SKM-1 treated with dmso at 0.1 percent for 144 hours (cell line): ENCODE measurements around the gene LRRC8D.
A peak's percentile ranks its signal among the peaks of the same experiment; 100 is the strongest.
"Not testable (repeated sequence)": the region's sequence is repeated elsewhere in the genome, so short reads cannot be mapped to it uniquely, and the experiment has no call there.

Experiments
- DNase-seq: peaks from one replicate; lab custom pipeline; 2025; ENCODE audit not compliant: unreplicated experiment; lab: John Stamatoyannopoulos, UW

LRRC8D gene

DNA sequence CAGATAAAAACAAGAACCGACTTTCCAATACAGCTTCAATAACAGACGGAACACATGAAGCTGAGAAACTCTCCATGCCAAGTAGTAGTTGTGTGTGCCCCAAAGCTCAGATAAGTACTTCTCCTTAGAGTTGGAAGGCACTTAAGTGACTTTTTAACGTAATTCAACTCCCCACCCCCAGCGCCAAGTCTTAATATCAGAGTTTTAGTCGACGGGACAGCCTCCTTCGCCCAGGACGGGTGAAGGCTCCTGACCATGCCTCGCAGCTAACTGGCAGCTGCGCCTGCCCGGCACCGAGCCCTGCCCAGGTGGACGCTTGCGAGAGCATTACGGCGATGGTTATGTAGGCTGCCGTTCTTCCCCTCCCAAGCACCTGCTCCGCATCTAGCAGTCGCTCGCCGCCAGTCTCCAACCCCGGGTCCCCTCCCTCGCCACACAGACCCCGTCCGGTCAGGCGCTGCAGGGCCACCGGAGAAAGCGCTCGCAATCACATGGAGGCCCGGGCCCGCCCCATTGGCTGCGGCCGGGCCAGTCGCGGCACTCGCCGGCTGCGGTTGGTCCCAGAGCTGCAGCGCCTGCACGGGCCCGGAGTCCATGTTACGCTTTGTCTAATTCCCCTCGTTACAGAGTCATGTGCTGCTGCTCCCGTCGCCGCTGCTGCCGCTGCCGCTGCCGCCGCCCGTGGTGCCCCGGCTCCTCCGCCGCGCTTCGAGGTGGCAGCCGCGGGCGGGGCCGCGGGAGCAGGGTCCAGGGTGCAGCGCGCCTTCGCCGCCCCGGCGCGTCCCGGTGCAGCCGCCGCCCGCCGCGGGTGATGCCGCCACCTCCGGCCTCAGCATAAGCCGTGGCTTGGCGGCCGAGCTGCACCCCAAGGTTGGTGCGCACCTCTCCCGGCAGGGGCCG lies at the start of gene LRRC8D:
Gene LRRC8D (plus strand): TSS at position 611 of the 900 bp plus-strand sequence. CDS start 112,037 bp downstream, outside the sequence.
- DNase-seq, result peak; percentile 71

DNA sequence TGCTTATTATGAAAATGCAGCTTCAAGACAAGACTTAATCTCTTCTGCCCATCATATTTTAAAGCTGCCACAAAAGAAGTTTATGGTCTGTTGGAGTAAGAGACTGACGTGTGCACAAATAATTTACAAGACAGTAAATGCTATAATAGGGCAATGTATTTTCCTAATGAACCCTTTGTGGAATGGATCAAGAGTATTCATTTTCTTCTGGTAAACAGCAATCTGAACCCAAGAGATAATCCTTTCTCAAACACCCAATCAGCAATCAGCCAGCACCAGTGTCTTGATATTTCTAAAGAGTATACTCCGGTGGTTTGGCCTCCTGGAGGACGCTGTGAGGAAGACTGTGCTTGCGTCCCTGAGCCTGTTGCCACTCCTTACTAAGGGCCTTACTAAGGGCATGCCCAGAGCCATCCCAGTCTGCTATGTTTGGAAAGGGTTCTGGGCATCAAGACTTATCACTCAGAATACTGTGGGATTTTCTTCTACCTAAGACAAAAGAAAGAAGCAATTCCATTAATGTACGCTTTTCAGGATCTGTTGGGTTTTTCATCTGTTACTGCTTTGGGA lies 48.8 kb upstream of the LRRC8D start:
- DNase-seq, result no peak

DNA sequence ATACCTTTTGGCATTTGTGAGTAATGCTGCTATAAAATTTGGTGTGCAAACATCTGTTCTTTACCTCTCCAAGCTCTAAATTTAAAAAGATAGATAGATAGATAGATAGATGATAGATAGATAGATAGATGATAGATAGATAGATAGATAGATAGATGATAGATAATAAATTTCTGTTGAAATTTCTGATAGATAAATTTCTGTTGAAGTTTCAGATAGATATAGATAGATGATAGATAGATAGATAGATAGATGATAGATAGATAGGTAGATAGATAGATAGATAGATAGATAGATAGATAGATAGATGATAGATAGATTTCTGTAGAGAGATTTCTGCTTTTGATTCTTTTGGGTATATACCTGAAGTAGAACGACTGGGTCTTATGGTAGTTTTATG lies 44.7 kb upstream of the LRRC8D start:
- not testable (repeated sequence) for DNase-seq

DNA sequence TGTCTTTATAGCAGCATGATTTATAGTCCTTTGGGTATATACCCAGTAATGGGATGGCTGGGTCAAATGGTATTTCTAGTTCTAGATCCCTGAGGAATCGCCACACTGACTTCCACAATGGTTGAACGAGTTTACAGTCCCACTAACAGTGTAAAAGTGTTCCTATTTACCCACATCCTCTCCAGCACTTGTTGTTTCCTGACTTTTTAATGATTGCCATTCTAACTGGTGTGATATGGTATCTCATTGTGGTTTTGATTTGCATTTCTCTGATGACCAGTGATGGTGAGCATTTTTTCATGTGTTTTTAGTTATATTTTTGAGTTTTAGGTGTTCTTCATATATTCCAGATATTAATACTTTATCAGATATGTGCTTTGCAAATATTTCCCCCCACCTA lies 43.6 kb upstream of the LRRC8D start:
- DNase-seq, result not testable (repeated sequence)

DNA sequence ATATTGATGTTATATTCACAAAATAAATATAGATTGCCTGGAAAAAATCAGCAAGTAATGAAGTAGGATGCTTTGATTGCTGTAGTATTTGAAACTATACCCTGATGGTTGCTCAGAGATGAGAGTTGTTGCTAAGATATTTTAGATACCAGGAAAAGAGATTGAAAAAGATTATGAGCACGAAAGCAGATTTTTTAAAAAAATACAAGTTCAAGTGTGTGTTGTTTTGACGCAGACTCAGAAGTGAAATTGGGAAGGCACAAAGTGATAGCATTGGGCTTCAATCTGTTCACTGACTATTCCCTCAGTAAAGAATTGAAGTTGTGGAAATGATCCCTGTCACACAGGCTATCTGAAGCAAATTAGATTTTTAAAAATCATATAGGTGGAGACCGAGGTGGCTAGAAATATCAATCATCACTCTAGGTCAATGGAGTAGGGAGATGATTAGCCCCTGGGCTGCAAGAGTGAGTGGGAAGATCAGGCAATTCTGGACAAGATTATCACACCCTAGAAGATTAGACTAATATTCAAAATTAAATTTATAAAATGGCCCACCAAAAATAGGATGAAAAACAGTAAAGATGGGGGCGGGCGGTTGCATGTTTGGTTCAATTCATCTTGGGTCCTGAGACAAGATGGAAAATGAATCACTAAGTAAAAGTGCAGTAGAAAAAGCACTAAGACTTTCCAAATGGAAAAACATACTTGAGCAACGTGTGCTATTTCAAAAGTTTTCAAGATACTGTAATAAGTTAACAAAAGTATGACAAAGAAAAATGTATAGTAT lies 41.5 kb upstream of the LRRC8D start:
- DNase-seq, result no peak

DNA sequence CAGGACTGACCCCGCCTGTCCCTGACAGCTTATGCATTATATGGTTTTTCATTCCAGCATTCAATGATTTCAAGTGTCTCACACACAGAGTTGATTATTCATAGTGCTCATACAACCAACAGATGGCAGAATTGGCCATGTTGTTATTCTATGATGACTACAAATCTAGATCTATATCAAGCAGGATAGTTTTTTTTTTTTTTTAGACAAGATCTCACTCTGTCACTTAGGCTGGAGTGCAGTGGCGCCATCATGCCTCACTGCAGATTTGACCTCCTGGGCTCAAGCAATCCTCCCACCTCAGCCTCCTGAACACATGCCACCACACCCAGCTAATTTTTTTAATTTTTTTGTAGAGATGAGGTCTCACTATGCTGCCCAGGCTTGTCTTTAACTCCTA lies 40.1 kb upstream of the LRRC8D start:
- DNase-seq, result no peak

DNA sequence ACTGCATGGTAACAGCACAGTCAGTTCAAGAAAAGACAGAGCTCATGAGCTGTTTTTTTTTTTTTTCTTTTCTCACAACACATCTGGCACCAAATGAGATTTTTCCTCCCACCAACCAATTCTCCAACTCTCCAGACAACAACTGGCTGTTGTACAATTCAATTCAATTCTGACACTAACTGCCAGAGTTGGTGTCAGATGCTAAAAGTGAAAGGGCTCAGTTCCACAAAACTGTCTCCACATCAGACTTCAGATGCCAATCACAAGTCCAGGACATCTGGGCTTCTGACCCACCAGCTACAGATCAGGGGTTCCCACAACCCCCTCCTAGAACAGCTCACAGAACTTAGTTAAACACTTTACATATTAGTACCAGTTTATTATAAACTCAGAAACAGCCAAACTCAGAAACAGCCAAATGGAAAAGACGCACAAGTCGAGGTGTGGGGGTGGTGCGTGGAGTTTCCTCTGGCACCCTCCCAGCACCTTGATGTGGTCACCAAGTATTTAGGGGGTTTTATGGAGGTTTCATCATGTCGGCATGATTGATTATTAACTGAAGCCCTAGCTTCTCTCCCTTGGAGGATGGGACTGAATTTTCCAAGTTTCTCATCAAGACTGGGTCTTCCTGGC lies 39.2 kb upstream of the LRRC8D start:
- no peak for DNase-seq

DNA sequence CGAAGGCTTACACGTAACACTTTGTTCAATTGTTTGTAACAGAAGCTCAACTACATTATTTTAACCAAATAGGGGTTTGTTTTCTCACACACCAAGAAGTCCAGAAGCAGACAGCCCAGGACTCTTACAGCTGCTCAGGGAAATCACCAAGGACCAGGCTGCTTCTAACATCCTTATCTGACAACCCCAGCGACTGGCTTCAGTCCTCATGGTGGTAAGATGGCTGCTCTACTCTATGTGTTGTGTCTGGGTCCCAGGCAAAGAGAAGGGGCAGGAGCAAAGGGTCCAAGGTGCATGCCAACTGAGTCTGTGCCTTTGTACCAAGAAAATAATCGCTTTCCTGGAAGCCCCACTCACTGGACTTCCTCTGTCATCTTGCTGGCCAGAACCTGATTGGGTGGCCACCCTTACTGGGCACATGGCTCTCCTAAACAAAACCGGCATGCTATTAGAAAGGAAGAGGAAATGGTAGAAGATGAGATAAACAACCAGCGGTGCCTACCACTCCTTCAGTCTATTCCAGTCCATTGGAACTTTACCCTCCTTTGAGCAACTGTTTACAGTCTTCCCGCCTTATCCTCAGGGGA lies 34.1 kb upstream of the LRRC8D start:
- no peak for DNase-seq

DNA sequence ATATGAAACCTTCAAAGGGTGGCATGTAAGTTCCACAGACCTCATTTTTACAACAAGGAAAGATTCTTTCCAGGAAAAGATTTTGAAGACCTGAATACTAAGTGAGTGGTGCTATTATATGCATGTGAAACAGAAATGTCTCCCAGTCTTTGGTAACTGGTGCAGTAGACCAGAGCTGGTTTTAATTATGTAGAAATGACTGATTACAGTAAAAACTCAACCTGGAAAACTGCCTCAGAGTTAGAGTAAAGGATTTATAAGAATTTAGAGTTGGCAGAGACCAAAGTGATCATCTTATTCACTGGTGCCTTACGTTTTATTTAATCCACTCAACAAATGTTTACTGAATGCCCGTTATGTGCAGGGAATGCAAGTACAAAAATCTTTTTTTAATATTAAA lies 30.2 kb upstream of the LRRC8D start:
- DNase-seq, result no peak

DNA sequence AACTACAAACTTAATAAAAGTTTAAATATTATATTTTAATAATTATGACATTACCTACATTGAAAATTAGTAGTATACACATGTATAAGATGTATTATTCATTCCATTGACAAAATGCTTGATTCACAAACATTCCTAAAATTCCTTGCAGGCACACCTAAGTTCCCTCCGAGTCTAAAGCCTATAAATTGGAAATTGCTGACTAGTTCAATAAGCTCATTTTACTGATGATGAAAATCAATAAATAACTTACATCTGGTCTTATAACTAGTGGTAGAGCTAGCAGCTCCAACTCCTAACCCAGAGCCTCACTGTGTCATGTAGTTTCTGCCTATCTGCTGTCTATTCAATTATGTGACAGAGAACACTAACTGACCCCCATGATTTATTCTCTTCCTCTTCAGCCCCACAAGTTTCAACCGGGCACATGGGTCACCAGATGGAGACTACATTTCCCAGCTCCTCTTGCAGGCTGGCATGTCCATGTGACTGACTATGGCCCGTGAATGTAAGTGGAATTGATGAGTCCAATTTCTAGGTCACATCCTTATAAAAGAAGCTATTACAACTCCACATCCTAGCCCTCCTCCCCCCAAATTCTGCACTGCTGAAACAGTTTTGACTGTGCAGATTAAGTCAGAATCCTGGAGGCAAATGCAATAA lies 29.6 kb upstream of the LRRC8D start:
- DNase-seq, result no peak

DNA sequence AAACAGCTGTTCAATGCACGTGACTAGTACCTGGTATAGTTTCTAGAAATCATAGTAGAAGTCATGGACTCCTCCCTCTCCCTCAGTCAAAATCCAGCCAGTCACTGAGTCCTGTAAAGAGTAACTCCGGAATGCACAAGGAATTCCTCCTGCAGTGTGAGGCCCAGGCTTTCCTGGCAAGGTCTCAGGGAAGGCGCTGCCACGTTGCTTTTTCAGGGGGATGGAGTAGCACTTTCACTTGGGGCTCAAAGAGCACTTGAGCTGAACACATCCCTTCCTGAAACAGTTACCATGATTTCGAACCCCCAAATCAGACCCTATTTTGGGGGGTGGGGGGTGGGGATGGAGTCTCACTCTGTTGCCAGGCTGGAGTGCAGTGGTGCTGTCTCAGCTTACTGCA lies 26.4 kb upstream of the LRRC8D start:
- DNase-seq, result no peak

DNA sequence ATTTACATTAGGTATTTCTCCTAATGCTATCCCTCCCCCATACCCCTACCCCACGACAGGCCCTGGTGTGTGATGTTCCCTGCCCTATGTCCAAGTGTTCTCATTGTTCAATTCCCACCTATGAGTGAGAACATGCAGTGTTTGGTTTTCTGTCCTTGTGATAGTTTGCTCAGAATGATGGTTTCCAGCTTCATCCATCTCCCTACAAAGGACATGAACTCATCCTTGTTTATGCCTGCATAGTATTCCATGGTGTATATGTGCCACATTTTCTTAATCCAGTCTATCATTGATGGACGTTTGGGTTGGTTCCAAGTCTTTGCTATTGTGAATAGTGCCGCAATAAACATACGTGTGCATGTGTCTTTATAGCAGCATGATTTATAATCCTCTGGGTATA lies 25.3 kb upstream of the LRRC8D start:
- not testable (repeated sequence) for DNase-seq

DNA sequence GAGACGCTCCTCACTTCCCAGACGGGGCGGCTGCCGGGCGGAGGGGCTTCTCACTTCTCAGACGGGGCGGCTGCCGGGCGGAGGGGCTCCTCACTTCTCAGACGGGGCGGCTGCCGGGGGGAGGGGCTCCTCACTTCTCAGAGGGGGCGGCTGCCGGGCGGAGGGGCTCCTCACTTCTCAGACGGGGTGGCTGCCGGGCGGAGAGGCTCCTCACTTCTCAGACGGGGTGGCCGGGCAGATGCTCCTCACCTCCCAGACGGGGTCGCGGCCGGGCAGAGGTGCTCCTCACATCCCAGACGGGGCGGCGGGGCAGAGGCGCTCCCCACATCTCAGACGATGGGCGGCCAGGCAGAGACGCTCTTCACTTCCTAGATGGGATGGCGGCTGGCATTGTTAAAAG lies 23.0 kb upstream of the LRRC8D start:
- DNase-seq, result not testable (repeated sequence)

DNA sequence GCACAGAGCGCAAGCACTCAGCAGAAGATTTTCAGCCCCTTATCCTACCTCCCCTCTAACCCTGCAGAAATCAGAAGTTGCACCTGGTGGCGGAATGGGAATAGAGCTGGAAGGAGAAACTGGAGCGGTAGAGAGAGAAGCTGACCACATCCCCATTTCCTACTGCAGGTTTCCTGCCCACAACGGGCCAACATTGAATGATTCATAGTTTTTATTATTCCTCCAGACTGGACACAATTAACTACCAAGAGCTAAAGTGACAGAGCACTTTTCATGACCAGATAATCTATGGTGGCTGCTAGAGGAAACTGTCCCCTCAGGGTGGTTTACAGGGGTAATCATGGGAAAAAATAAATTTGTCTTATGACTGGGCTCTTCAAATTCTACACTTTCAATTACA lies 21.3 kb upstream of the LRRC8D start:
- DNase-seq, result peak; percentile 64

DNA sequence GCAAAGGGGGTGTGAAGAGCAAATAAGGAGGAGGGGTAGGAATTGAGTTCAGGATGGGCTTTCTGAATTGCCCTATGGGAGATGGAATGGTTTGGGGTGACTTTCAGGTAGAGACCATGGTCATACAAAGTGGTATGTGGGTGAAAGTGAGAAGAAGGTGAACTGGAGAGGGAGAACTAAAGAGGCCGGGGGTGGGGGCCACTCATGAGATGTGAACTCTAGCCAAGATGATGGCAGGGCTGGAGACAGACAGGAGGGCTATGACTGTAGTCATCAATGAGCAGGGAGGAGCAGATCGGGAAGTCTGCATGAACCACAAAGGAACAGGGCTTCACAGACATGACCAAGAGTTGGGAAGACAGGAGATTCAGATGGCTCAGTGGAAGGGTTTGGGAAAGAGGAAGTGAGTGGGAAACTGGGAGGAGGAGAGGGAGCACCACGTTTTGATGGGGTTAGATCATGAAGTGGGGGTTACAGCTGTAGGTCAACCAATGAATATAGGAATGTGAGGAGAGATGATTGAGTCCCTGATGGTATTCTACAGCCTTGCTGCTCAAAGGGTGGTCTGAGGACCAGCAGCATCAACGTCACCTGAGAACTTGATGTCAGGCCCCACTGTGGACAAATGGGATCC lies 20.7 kb upstream of the LRRC8D start:
- no peak for DNase-seq

DNA sequence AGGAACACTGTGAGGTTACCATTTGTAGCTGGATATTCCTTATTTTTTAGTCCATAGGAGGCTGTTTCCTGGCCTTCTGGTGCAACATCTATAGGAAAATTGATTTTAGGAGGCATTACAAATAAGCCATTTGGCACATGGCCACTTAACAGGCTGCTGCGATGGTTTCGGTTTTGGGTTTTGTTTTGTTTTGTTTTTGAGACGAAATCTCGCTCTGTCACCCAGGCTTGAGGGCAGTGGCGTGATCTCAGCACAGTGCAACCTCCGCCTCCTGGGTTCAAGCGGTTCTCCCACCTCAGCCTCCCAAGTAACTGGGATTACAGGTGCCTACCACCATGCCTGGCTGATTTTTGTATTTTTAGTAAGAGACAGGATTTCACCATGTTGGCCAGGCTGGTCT lies 20.1 kb upstream of the LRRC8D start:
- no peak for DNase-seq

DNA sequence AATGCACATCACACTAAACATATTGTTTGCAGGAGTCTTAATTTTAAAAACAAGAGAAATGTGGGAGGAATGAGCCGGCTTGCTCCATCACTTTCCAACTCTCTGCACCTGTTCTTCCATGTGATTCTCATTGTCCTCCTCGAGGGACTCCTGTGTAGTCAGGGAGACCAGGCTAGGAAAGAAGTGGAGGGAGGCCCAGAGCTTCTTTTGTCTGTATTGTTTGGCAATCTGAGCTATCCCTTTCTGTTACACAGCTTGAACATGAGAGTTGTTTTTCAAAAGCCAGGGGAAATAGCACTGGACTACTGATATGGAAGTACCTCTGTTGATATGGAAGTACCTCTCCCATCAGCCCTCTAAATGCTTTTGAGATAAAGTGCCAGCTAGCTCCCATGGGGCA lies 18.8 kb upstream of the LRRC8D start:
- DNase-seq, result no peak

DNA sequence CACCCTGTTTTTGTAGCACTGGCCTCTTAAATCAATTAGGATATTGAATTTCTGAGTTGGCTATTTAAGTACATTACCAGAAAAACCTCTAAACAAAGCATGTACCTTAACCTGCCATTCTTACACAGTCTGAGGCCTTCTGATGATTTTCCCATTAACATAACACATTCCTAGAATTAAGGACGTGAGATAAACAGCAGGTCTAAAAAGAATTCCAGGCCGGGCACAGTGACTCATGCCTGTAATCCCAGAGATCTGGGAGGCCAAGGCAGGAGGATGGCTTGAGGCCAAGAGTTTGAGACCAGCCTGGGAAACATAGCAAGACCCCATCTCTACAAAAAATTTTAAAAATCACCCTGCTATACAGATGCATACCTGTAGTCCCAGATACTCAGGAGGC lies 18.0 kb upstream of the LRRC8D start:
- no peak for DNase-seq

DNA sequence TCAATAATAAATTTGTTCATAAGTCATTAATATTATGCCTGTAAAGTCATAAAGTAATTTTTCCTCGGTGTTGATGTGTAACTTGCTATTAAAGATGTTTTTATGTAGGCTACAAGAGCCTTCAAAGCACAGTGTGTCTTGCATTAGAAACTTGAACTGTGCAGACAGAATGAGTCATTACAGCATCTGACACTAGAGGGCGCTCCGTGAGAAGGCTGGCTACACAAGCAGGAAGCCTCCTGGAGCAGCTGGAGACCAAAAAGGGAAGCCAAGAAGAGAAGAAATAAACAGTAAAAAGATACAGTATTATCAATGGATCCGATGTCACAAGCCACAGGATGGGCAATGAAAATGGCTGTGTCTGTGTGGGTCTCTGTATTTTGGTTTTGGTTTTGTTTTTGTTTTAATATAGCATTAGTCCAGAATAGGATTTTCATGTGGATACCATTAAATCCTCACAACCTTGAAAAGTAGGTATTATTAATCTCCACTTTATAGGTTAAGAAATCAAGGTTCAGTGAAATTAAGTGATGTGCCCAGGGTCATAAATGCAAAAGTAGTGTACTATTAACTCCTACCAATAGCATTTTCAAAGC lies 16.1 kb upstream of the LRRC8D start:
- DNase-seq, result peak; percentile 86

DNA sequence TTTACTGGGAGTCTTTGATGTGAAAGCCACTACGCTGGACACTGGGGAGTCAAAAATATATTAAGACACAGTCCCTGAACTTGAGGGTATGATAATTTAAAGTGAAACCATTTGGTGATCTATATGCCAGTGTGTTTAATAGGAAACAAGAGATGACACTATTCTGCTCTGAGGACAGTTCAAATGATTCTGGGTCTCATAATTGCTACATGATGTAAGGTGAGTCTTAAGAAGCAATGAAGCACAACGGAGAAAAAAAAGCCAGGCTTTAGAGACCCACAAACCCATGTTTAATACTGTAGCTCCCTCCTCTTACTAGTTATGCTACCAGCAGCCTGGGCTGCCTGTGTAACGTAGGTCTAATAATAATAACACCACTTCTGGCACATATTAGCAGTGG lies 14.2 kb upstream of the LRRC8D start:
- no peak for DNase-seq
